Activated CD4-positive, alpha-beta T cell treated with anti-CD3 and anti-CD28 coated beads, Interleukin-2, amount 10 ng/mL, durations not matched to agents 7 days and 5 days (primary cell): ENCODE data around the gene SF3B1. TPM values are rescaled to one million over a fixed set of nuclear protein-coding genes. Genes with fewer than 3 reads are reported as not detected.
"Not testable (repeated sequence)": the region's sequence is repeated elsewhere in the genome, so short reads cannot be mapped to it uniquely, and the experiment has no call there.

Source experiments
- CTCF ChIA-PET: fragments of 350-600 bp; sonication (Branson Sonifier 250); formaldehyde crosslinking; loops from one replicate; lab custom pipeline; 2021; ENCODE audit warnings: antibody characterized with exemption; lab: Charles Lee
- POLR2A ChIA-PET: fragments of 350-600 bp; sonication (Branson Sonifier 250); formaldehyde crosslinking; loops from one replicate; lab custom pipeline; 2021; ENCODE audit warnings: antibody characterized with exemption; lab: Charles Lee
- DNase-seq: peaks from one replicate; pipeline ENCODE4 v3.0.0-alpha.2; 2020
- H3K27ac Mint-ChIP-seq: one replicate; pipeline ENCODE4 v1.8.0; 2021; ENCODE audit warnings: mild to moderate bottlenecking, moderate library complexity, mixed read lengths
- H3K27me3 Mint-ChIP-seq: one replicate; pipeline ENCODE4 v1.8.0; 2021; ENCODE audit warnings: mixed read lengths
- H3K36me3 Mint-ChIP-seq: one replicate; pipeline ENCODE4 v1.8.0; 2021; ENCODE audit warnings: low read depth, mixed read lengths
- H3K4me1 Mint-ChIP-seq: one replicate; pipeline ENCODE4 v1.8.0; 2021; ENCODE audit warnings: mixed read lengths
- H3K4me3 Mint-ChIP-seq: one replicate; pipeline ENCODE4 v1.8.0; 2021; ENCODE audit warnings: mild to moderate bottlenecking, moderate library complexity, mixed read lengths
- H3K9me3 Mint-ChIP-seq: one replicate; pipeline ENCODE4 v1.8.0; 2021; ENCODE audit warnings: mixed read lengths
- total RNA-seq, 2 experiments: library from RNA; stranded (reverse); gene quantifications; one replicate each; pipeline ENCODE4 v1.2.3, GENCODE V29; 2021

Gene SF3B1
- total RNA-seq, 2 experiments from 2014 or later: 334 to 347 TPM

GRCh38 chr2:197391220-197391717 lies 43.6 kb downstream of the SF3B1 start:
- Mint-ChIP-seq H3K27ac (no peak overlapping the region), H3K27me3 (no peaks in the 10 kb centered on the region), H3K4me1 (peaks cover 3% of the 10 kb centered on the region), H3K36me3 (peaks cover 37% of the 10 kb centered on the region), H3K9me3 (no peaks in the 10 kb centered on the region), H3K4me3 (no peak overlapping the region)
- POLR2A ChIA-PET: no interaction called here
- CTCF ChIA-PET: no interaction called here
- no peak for DNase-seq

GRCh38 chr2:197388866-197389587 lies 45.8 kb downstream of the SF3B1 start:
- Mint-ChIP-seq H3K4me3 (no peak overlapping the region), H3K27ac (peak overlapping the region; percentile 57), H3K36me3 (peaks cover 19% of the 10 kb centered on the region), H3K27me3 (peaks cover 3% of the 10 kb centered on the region), H3K4me1 (peaks cover 3% of the 10 kb centered on the region), H3K9me3 (no peaks in the 10 kb centered on the region)
- CTCF ChIA-PET: interaction anchor here (0.8 kb wide), 1 partner anchor 10 kb away, joined by 3 read pairs; no protein-coding TSS in a partner anchor
- no peak for DNase-seq
- POLR2A ChIA-PET: no interaction called here

GRCh38 chr2:197387179-197387578 lies 47.6 kb downstream of the SF3B1 start:
- CTCF ChIA-PET: interaction anchor here (1.2 kb wide), 1 partner anchor 24 kb away, joined by 3 read pairs; no protein-coding TSS in a partner anchor
- peaks cover 15% of the 10 kb centered on the region for H3K36me3 Mint-ChIP-seq
- no peaks in the 10 kb centered on the region for H3K9me3 Mint-ChIP-seq

GRCh38 chr2:197386242-197386641 lies 48.6 kb downstream of the SF3B1 start:
- peaks cover 3% of the 10 kb centered on the region for H3K4me1 Mint-ChIP-seq
- DNase-seq: no peak
- H3K4me3 Mint-ChIP-seq: no peak overlapping the region
- POLR2A ChIA-PET: no interaction called here
- CTCF ChIA-PET: interaction anchor here (1.3 kb wide), 1 partner anchor 300 kb away, joined by 3 read pairs; no protein-coding TSS in a partner anchor
- peaks cover 6% of the 10 kb centered on the region for H3K36me3 Mint-ChIP-seq
- no peak overlapping the region for H3K27ac Mint-ChIP-seq
- H3K27me3 Mint-ChIP-seq: peaks cover 3% of the 10 kb centered on the region
- H3K9me3 Mint-ChIP-seq: no peaks in the 10 kb centered on the region

More at GRCh38 chr2:197387179-197387578, 47.6 kb downstream of the SF3B1 start:
- Mint-ChIP-seq H3K4me1 (peaks cover 3% of the 10 kb centered on the region), H3K27ac (no peak overlapping the region), H3K27me3 (peaks cover 3% of the 10 kb centered on the region), H3K4me3 (no peak overlapping the region)
- POLR2A ChIA-PET: interaction anchor here (0.6 kb wide), 1 partner anchor 274 kb away, joined by 3 read pairs; no protein-coding TSS in a partner anchor
- no peak for DNase-seq

GRCh38 chr2:197383825-197384224 lies 51.0 kb downstream of the SF3B1 start:
- CTCF ChIA-PET: interaction anchor here (0.5 kb wide), 2 partner anchors 39 to 430 kb away, joined by 3 read pairs; no protein-coding TSS in a partner anchor
- peaks cover 7% of the 10 kb centered on the region for H3K4me1 Mint-ChIP-seq
- H3K9me3 Mint-ChIP-seq: no peaks in the 10 kb centered on the region
- no peak overlapping the region for H3K4me3 Mint-ChIP-seq
- H3K27ac Mint-ChIP-seq: no peak overlapping the region
- POLR2A ChIA-PET: no interaction called here
- H3K27me3 Mint-ChIP-seq: peaks cover 3% of the 10 kb centered on the region
- DNase-seq: no peak
- H3K36me3 Mint-ChIP-seq: no peaks in the 10 kb centered on the region

GRCh38 chr2:197381641-197382040 lies 53.2 kb downstream of the SF3B1 start:
- CTCF ChIA-PET: no interaction called here
- H3K4me1 Mint-ChIP-seq: peaks cover 17% of the 10 kb centered on the region
- POLR2A ChIA-PET: no interaction called here
- no peak overlapping the region for H3K27ac Mint-ChIP-seq
- H3K27me3 Mint-ChIP-seq: peaks cover 3% of the 10 kb centered on the region
- no peaks in the 10 kb centered on the region for H3K36me3 Mint-ChIP-seq
- no peak for DNase-seq
- no peaks in the 10 kb centered on the region for H3K9me3 Mint-ChIP-seq
- H3K4me3 Mint-ChIP-seq: no peak overlapping the region

GRCh38 chr2:197379918-197380309 lies 54.9 kb downstream of the SF3B1 start:
- H3K4me1 Mint-ChIP-seq: peaks cover 17% of the 10 kb centered on the region
- H3K36me3 Mint-ChIP-seq, DNase-seq, H3K9me3 Mint-ChIP-seq, H3K27me3 Mint-ChIP-seq, H3K27ac Mint-ChIP-seq, H3K4me3 Mint-ChIP-seq, POLR2A ChIA-PET: not testable (repeated sequence)
- CTCF ChIA-PET: interaction anchor here (0.7 kb wide), 1 partner anchor 785 kb away, joined by 3 read pairs; no protein-coding TSS in a partner anchor

- CTCF ChIA-PET: interaction anchor here (0.7 to 1.4 kb wide), 3 partner anchors 180 to 784 kb away, joined by 3 to 4 read pairs (median 3); no protein-coding TSS in a partner anchor
- H3K4me3 Mint-ChIP-seq, H3K36me3 Mint-ChIP-seq, H3K9me3 Mint-ChIP-seq, H3K27ac Mint-ChIP-seq, H3K27me3 Mint-ChIP-seq, DNase-seq, POLR2A ChIA-PET: not testable (repeated sequence)
- H3K4me1 Mint-ChIP-seq: peaks cover 18% of the 10 kb centered on the region
Measured at GRCh38 chr2:197379308-197379917, 55.4 kb downstream of the SF3B1 start.

- CTCF ChIA-PET: interaction anchor here (0.8 to 1.4 kb wide), 7 partner anchors 9 to 272 kb away, joined by 3 to 4 read pairs (median 3); no protein-coding TSS in a partner anchor
- no peak overlapping the region for H3K27ac Mint-ChIP-seq
- DNase-seq: peak; percentile 74
- no peak overlapping the region for H3K4me3 Mint-ChIP-seq
- no peaks in the 10 kb centered on the region for H3K36me3 Mint-ChIP-seq
- H3K9me3 Mint-ChIP-seq: no peaks in the 10 kb centered on the region
- H3K27me3 Mint-ChIP-seq: no peaks in the 10 kb centered on the region
- H3K4me1 Mint-ChIP-seq: peaks cover 20% of the 10 kb centered on the region
- POLR2A ChIA-PET: no interaction called here
Measured at GRCh38 chr2:197378494-197379307, 56.1 kb downstream of the SF3B1 start.

- POLR2A ChIA-PET: no interaction called here
- no peak overlapping the region for H3K4me3 Mint-ChIP-seq
Measured at GRCh38 chr2:197378086-197378485, 56.7 kb downstream of the SF3B1 start.

GRCh38 chr2:197377670-197378069 lies 57.2 kb downstream of the SF3B1 start:
- ChIA-PET POLR2A (interaction anchor here (0.7 kb wide), 1 partner anchor 264 kb away, joined by 10 read pairs; no protein-coding TSS in a partner anchor), CTCF (interaction anchor here (0.6 to 1.4 kb wide), 4 partner anchors 16 to 271 kb away, joined by 3 to 4 read pairs (median 4); no protein-coding TSS in a partner anchor)
- Mint-ChIP-seq H3K9me3 (no peaks in the 10 kb centered on the region), H3K4me1 (peaks cover 20% of the 10 kb centered on the region), H3K27ac (no peak overlapping the region), H3K27me3 (no peaks in the 10 kb centered on the region), H3K36me3 (no peaks in the 10 kb centered on the region), H3K4me3 (no peak overlapping the region)
- no peak for DNase-seq

More at GRCh38 chr2:197378086-197378485, 56.7 kb downstream of the SF3B1 start:
- CTCF ChIA-PET: interaction anchor here (0.8 to 1.4 kb wide), 6 partner anchors 9 to 271 kb away, joined by 3 to 4 read pairs (median 3); no protein-coding TSS in a partner anchor
- Mint-ChIP-seq H3K9me3 (no peaks in the 10 kb centered on the region), H3K36me3 (no peaks in the 10 kb centered on the region), H3K27ac (no peak overlapping the region), H3K27me3 (no peaks in the 10 kb centered on the region), H3K4me1 (peaks cover 20% of the 10 kb centered on the region)
- DNase-seq: no peak

GRCh38 chr2:197372592-197372991 lies 62.2 kb downstream of the SF3B1 start:
- H3K27ac Mint-ChIP-seq: no peak overlapping the region
- no peaks in the 10 kb centered on the region for H3K9me3 Mint-ChIP-seq
- no peaks in the 10 kb centered on the region for H3K27me3 Mint-ChIP-seq
- POLR2A ChIA-PET: interaction anchor here (0.7 kb wide), 2 partner anchors 9 to 565 kb away, joined by 5 to 13 read pairs; no protein-coding TSS in a partner anchor
- CTCF ChIA-PET: interaction anchor here (0.6 kb wide), 1 partner anchor 360 kb away, joined by 3 read pairs; no protein-coding TSS in a partner anchor
- no peak for DNase-seq
- H3K4me1 Mint-ChIP-seq: peaks cover 22% of the 10 kb centered on the region
- H3K36me3 Mint-ChIP-seq: no peaks in the 10 kb centered on the region
- H3K4me3 Mint-ChIP-seq: no peak overlapping the region
